Transverse colon (tissue), 4 donors: Measurements from ENCODE around the gene GLOD5. TPM values are rescaled to one million over a fixed set of nuclear protein-coding genes. Genes with fewer than 3 reads are reported as not detected.
A peak's percentile ranks its signal among the peaks of the same experiment; 100 is the strongest.

Experiments used
- DNase-seq: peaks from one replicate; pipeline ENCODE4 v3.0.0-alpha.2; 2019
- H3K27ac ChIP-seq, 4 donors: fragments of 200-600 bp; sonication (generic); 2 replicates each; pipeline ENCODE4 v1.5.1; 2016 to 2018; ENCODE audit warnings: inconsistent platforms in 4 of 4
- H3K27me3 ChIP-seq: fragments of 200-600 bp; sonication (generic); 2 replicates; pipeline ENCODE4 v1.5.1; 2017; ENCODE audit warnings: inconsistent platforms
- H3K36me3 ChIP-seq, 4 donors: fragments of 200-600 bp; sonication (generic); 2 replicates each; pipeline ENCODE4 v1.5.1; 2017 to 2019; ENCODE audit warnings: inconsistent platforms in 4 of 4
- H3K4me1 ChIP-seq, 4 donors: fragments of 200-600 bp; sonication (generic); 2 replicates each; pipeline ENCODE4 v1.5.1; 2017 to 2020; ENCODE audit warnings: inconsistent platforms in 4 of 4
- H3K4me3 ChIP-seq, 4 donors: fragments of 200-600 bp; sonication (generic); 1 replicate in 1 of 4; 2 replicates in 3 of 4; pipeline versions ENCODE4 v1.5.1 to v1.6.1; 2017 to 2019; ENCODE audit warnings: inconsistent platforms in 4 of 4
- H3K9me3 ChIP-seq, 2 donors: fragments of 200-600 bp; sonication (generic); 2 replicates each; pipeline ENCODE4 v1.5.1; 2017 to 2019; ENCODE audit warnings: inconsistent platforms in 2 of 2
- CTCF ChIP-seq, 5 experiments: fragments of 200-600 bp in 3 of 5; fragments of 450-650 bp in 2 of 5; sonication (generic) in 3 of 5; IDR thresholded peaks; 1 replicate in 2 of 5; 2 replicates in 3 of 5; pipeline ENCODE4 v1.5.1; 2016 to 2017; ENCODE audit warnings: antibody characterized with exemption in 5 of 5, inconsistent platforms in 3 of 5, mild to moderate bottlenecking in 2 of 5, moderate library complexity in 1 of 5
- EP300 ChIP-seq: sonication (generic); formaldehyde crosslinking; IDR thresholded peaks from one replicate; pipeline ENCODE4 v1.6.1; 2017; ENCODE audit warnings: antibody characterized with exemption, low read depth
- POLR2A ChIP-seq: fragments of 450-650 bp; IDR thresholded peaks from one replicate; pipeline ENCODE4 v1.6.1; 2016; ENCODE audit warnings: antibody characterized with exemption, mild to moderate bottlenecking, moderate library complexity
- POLR2AphosphoS5 ChIP-seq, 3 donors: sonication (generic); formaldehyde crosslinking; IDR thresholded peaks; one replicate each; pipeline ENCODE4 v1.6.1; 2016; ENCODE audit warnings: antibody characterized with exemption in 3 of 3
- WGBS, 2 donors: methylation state at CpG; one replicate each; pipeline ENCODE4 v1.1.5; 2018; ENCODE audit warnings: low coverage in 1 of 2; 5-methylcytosine and 5-hydroxymethylcytosine counted together
- in situ Hi-C, 4 donors: fragments of 200-750 bp; cut with MboI; loops; one replicate each; pipeline versions ENCODE4 v1.15.0 to v1.15.1; 2017; ENCODE audit warnings: low sequenced_read_pairs in 3 of 4, low pct_ligation_motif_present in 1 of 4, low pct_unique_long_range_greater_than_20kb in 1 of 4
- intact Hi-C: fragments of 100-400 bp; cut with DNase I; formaldehyde crosslinking; loops from one replicate; pipeline ENCODE4 v1.15.1; 2023; ENCODE audit warnings: low total_unique reads
- total RNA-seq, 4 donors: library from RNA; depleted of rRNA; stranded (reverse); fragments of >200 nt; gene quantifications; one replicate each; pipeline ENCODE4 v1.1.0, GENCODE V29; 2016

GLOD5 gene
- total RNA-seq, 4 donors from 2014 or later, result 4.8 to 18.4 TPM; not detected in 2

- TF ChIP-seq CTCF (IDR thresholded peaks at IDR 0.05) (no peak), EP300 (no peak), POLR2A (no peak), POLR2AphosphoS5 (IDR thresholded peaks at IDR 0.05) (no peak)
- Histone ChIP-seq H3K27ac (no peak overlapping the region), H3K36me3 (no peaks in the 10 kb centered on the region), H3K4me1 (no peaks in the 10 kb centered on the region), H3K9me3 (no peaks in the 10 kb centered on the region), H3K27me3 (no peaks in the 10 kb centered on the region), H3K4me3 (no peak overlapping the region)
- in situ Hi-C loops, result no loop called here
- DNase-seq, result no peak
- intact Hi-C loops, result no loop called here
- 81% methylated on average over 4 of the region's 4 CpGs; no CpG with 5 or more reads in 1 of the 2 donors for WGBS, 2 donors
Measured at GRCh38 chrX:48745222-48745621, 16.3 kb upstream of the GLOD5 start.

- TF ChIP-seq POLR2A, result no peak
- in situ Hi-C loops, result no loop called here
- Histone ChIP-seq H3K27ac (no peak overlapping the region), H3K36me3 (no peaks in the 10 kb centered on the region), H3K27me3 (no peaks in the 10 kb centered on the region), H3K9me3 (no peaks in the 10 kb centered on the region), H3K4me1 (no peaks in the 10 kb centered on the region), H3K4me3 (no peak overlapping the region)
- intact Hi-C loops, result no loop called here
- no peak for DNase-seq
- WGBS, 2 donors, result 69% methylated on average over 8 of the region's 8 CpGs; no CpG with 5 or more reads in 1 of the 2 donors
Measured at GRCh38 chrX:48747415-48748016, 14.0 kb upstream of the GLOD5 start.

GRCh38 chrX:48749182-48749581 is 12.4 kb upstream of the GLOD5 start:
- in situ Hi-C loops, result no loop called here
- TF ChIP-seq EP300 (no peak), POLR2AphosphoS5 (IDR thresholded peaks at IDR 0.05) (no peak), CTCF (IDR thresholded peaks at IDR 0.05) (no peak)
- 91 to 100% methylated on average over 1 to 5 of the region's 5 CpGs for WGBS, 2 donors

GRCh38 chrX:48751343-48751742 is 10.2 kb upstream of the GLOD5 start:
- in situ Hi-C loops, result no loop called here
- TF ChIP-seq CTCF (IDR thresholded peaks at IDR 0.05) (no peak), EP300 (no peak), POLR2AphosphoS5 (IDR thresholded peaks at IDR 0.05) (no peak), POLR2A (no peak)
- intact Hi-C loops, result no loop called here
- Histone ChIP-seq H3K27ac (no peak overlapping the region), H3K4me1 (no peaks in the 10 kb centered on the region), H3K27me3 (no peaks in the 10 kb centered on the region), H3K36me3 (no peaks in the 10 kb centered on the region), H3K9me3 (no peaks in the 10 kb centered on the region), H3K4me3 (no peak overlapping the region)
- 79 to 90% methylated on average over 3 of the region's 3 CpGs for WGBS, 2 donors
- no peak for DNase-seq

More at GRCh38 chrX:48749182-48749581, 12.4 kb upstream of the GLOD5 start:
- no peak overlapping the region for H3K27ac ChIP-seq
- no peaks in the 10 kb centered on the region for H3K36me3 ChIP-seq
- H3K9me3 ChIP-seq, result no peaks in the 10 kb centered on the region
- no peak for DNase-seq
- no peaks in the 10 kb centered on the region for H3K27me3 ChIP-seq
- H3K4me1 ChIP-seq, result no peaks in the 10 kb centered on the region
- intact Hi-C loops, result no loop called here
- no peak overlapping the region for H3K4me3 ChIP-seq

DNA sequence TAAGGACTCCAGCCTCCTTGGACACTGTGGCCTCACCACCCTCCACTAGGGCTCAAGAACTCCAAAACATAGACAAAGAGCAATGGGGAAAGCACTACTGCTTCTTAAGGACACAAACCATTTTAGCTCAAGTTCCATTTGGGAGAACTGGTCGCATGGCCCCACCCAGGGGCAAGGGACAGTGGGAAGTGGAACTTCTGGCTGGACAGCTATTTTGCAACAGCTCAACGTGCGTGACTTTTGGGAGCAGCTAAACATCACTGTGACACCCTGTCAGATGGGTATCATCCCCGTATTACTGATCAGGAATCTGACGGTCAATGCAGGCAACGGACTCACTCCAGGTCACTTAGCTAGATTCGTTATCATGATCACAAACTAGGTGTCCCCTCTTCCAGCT is 9.0 kb upstream of the GLOD5 start:
- intact Hi-C loops (no loop called here), in situ Hi-C loops (no loop called here)
- Histone ChIP-seq H3K4me1 (no peaks in the 10 kb centered on the region), H3K9me3 (no peaks in the 10 kb centered on the region), H3K27ac (no peak overlapping the region), H3K4me3 (no peak overlapping the region), H3K27me3 (no peaks in the 10 kb centered on the region), H3K36me3 (no peaks in the 10 kb centered on the region)
- DNase-seq, result peak; percentile 8
- no peak for TF ChIP-seq EP300
- TF ChIP-seq POLR2A, result no peak
- no peak for TF ChIP-seq CTCF (IDR thresholded peaks at IDR 0.05)
- no peak for TF ChIP-seq POLR2AphosphoS5 (IDR thresholded peaks at IDR 0.05)
- WGBS, 2 donors, result 79% methylated on average over 7 of the region's 7 CpGs; no CpG with 5 or more reads in 1 of the 2 donors
